ENCODE results near the gene SERPINB11.

GRCh38 chr18:63683152-63683551 is 19.6 kb upstream of the SERPINB11 start:
- TF ChIP-seq TAF1 (IDR thresholded peaks at IDR 0.05; ENCODE audit: borderline replicate concordance, low read depth, low read length) (no peak), POLR2AphosphoS5 (IDR thresholded peaks at IDR 0.05; ENCODE audit: low read depth, low read length) (no peak)

All from GM12892 (cell line).